GM12892 (cell line): ENCODE results near the gene MGST2.

ENCODE experiments used
- POLR2A ChIP-seq: IDR thresholded peaks from 2 replicates; pipeline ENCODE4 v1.6.1; 2011; ENCODE audit warnings: low read depth, low read length, control low read depth
- POLR2AphosphoS5 ChIP-seq: IDR thresholded peaks from 2 replicates; pipeline ENCODE4 v1.6.1; 2011; ENCODE audit warnings: low read depth, low read length, control low read depth
- TAF1 ChIP-seq: IDR thresholded peaks from 2 replicates; pipeline ENCODE4 v1.6.1; 2011; ENCODE audit warnings: low read depth, mild to moderate bottlenecking, control low read depth, low read length, borderline replicate concordance

DNA sequence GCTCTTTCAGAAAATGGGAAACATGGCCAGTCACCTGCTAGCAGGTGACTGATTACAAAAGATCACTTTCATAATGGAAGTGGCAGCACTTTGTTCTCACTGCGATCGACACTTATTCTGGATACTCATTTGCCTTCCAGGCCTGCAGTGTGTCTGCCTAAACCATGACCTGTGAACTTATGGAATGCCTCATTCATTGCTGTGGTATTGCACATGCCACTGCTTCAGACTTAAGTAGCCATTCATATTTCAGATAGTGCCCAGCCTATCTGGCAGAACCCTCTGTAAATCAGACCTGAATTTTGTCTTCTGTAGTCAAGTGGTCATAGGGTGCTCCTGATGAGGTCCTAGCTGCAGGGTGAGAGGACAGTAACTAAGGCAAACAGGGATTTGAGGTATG lies 23.3 kb upstream of the MGST2 start:
- TF ChIP-seq POLR2A (no peak), POLR2AphosphoS5 (no peak), TAF1 (no peak)
